Esophagus squamous epithelium (tissue), 4 donors: ENCODE measurements around the gene RAVER2.

Source experiments
- POLR2A ChIP-seq, 4 donors: fragments of 450-650 bp; IDR thresholded peaks; one replicate each; pipeline ENCODE4 v1.6.1; 2017; ENCODE audit warnings: antibody characterized with exemption in 4 of 4, mild to moderate bottlenecking in 4 of 4, moderate library complexity in 3 of 4
- TF ChIP-seq, protein P1 (sequence below), 6 experiments: fragments of 450-650 bp in 4 of 6; fragments of 200-600 bp in 2 of 6; sonication (generic) in 2 of 6; IDR thresholded peaks; one replicate each; pipeline ENCODE4 v1.5.1; 2016 to 2019; ENCODE audit warnings: antibody characterized with exemption in 6 of 6, mild to moderate bottlenecking in 4 of 6, moderate library complexity in 4 of 6

DNA sequence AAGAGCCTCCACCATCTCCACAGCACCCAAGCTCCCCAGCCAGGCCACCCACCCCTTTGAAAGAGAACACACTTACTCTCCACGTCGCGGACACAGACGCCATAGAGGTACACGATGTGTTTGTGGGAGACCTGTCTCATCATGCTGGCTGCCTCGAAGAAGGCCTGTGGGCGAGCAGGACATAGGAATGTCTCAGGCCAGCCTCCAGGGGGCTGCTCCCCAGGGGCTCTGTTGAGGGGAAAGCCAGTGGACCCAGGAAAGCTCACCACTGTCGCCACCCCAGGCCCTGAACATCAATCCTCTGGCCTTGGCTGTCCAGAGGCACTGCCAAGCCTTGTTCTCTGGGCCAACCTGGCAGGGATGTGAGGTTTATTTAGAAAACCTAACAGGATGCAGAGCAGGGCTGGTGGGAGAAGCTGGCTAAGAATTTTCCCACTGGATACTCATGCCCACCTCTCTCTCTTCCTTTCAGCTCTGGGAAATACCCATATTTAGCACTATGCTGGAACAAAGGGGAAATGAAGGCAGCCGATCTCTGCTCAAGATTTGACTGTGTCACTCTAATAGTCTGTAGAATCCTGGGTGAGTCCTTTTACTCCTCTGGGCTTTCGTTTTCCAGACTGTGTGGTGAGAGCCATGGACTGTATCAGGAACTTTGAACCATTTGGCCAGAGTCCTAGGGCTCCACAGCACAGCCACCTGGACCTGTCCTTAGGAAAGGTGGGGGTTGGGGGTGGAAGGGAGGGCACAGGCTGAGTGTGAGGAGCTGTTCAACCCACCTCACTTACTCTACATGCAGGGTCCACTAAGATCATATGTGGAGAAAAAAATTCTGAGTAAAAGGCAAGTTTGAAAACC is 101.9 kb downstream of the RAVER2 start:
- TF ChIP-seq POLR2A (IDR thresholded peaks at IDR 0.05): no peak
- TF ChIP-seq, protein P1, sequence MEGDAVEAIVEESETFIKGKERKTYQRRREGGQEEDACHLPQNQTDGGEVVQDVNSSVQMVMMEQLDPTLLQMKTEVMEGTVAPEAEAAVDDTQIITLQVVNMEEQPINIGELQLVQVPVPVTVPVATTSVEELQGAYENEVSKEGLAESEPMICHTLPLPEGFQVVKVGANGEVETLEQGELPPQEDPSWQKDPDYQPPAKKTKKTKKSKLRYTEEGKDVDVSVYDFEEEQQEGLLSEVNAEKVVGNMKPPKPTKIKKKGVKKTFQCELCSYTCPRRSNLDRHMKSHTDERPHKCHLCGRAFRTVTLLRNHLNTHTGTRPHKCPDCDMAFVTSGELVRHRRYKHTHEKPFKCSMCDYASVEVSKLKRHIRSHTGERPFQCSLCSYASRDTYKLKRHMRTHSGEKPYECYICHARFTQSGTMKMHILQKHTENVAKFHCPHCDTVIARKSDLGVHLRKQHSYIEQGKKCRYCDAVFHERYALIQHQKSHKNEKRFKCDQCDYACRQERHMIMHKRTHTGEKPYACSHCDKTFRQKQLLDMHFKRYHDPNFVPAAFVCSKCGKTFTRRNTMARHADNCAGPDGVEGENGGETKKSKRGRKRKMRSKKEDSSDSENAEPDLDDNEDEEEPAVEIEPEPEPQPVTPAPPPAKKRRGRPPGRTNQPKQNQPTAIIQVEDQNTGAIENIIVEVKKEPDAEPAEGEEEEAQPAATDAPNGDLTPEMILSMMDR (IDR thresholded peaks at IDR 0.05): no peak
